ENCODE data around the gene OSBPL7.
"Not testable (repeated sequence)": the region's sequence is repeated elsewhere in the genome, so short reads cannot be mapped to it uniquely, and the experiment has no call there.

The OSBPL7 gene

GRCh38 chr17:47804461-47804860, 17.1 kb downstream of the OSBPL7 start:
- FAIRE-seq, result no peak

GRCh38 chr17:47803751-47804150, 17.8 kb downstream of the OSBPL7 start:
- FAIRE-seq, result no peak

GRCh38 chr17:47803201-47803600, 18.4 kb downstream of the OSBPL7 start:
- FAIRE-seq, result no peak

DNA sequence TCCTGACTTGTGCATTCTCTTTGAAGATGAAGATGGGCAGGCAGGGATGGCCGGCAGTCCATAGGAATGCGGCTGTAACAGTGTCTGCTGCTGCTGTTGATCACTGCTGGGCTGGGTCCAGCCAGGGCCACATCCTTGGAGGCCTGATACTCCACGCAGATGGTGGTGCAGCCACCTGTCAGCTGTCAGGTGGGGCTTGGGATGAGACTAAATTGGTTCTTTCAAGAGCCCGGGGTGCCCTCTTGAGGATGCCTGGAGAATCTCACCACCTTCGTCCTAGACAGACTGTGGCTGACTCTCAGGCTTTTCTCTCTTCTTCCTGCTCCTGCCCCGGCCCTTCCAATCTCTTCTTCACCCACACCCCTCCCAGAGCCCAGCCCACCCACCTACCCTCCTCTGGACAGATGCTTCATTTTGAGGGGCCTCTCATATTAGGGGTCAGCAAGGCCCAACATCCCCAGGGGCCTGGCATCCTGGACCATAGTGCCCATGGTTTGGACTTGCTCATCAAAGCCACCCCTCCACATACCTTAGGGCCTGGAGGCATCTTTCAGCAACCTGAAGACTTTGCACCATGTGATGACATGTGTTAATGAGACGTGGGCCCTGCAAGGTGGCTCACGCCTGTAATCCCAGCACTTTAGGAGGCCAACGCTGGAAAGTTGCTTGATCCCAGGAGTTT, 19.1 kb downstream of the OSBPL7 start:
- no peak for FAIRE-seq

GRCh38 chr17:47801906-47802305, 19.7 kb downstream of the OSBPL7 start:
- FAIRE-seq, result no peak

GRCh38 chr17:47801176-47801765, 20.3 kb downstream of the OSBPL7 start:
- no peak for FAIRE-seq

DNA sequence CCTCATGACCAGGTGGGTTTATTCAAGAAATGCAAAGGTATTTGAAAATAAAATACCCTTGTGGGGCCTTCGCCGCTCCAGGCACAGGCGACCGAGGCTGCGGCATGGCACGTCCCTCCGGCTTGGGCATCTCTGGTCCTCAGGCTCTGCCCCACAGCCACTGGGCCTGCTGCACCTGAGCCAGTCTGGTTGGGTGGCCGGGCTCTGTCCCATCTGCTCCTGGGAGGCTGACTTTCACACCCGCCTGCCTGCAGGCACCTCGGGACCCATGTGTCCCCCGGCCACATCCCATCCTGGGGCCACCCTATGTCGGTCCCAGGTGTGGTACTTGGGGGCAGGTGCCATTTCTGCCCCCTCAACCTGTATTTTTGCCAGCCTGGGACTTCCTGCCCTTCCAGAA, 20.9 kb downstream of the OSBPL7 start:
- FAIRE-seq, result no peak

GRCh38 chr17:47797797-47798196, 23.8 kb downstream of the OSBPL7 start:
- no peak for FAIRE-seq

- FAIRE-seq, result no peak
Observed at GRCh38 chr17:47792979-47793378, 28.6 kb downstream of the OSBPL7 start.

DNA sequence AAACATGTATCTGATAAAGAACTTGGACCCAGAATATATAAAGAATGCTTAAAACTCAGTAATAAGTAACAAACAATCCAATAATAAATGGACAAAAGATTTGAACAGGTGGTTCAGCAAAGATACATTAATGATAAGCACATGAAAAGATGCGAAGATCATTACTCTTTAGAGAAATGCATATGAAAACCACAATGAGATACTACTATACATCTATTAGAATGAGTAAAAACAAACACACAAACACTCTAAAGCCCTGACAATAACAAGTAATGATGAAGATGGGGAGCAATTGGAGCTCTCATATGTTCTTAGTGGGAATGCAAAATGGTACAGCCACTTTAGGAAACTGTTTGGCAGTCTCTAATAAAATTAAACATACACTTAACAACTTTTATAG, 29.1 kb downstream of the OSBPL7 start:
- FAIRE-seq, result no peak

DNA sequence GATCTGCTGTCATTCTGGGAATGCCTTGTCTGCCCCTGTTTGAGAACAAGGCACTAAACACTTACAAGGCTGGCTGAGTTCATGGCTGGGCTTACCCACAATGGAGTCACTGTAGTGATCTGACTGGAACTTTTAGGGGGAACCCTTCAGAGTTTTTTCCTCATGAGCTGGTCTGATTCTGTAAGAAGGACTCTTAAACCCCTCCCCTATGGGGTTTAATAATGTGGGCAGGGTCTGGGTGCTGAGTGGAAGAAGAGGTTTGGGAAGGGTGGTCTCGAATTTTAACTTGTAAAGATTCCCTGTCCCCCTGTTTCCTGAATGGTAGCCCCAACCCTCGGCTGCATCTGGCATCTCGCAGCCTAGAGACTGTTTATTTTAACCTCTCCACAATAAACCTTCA, 30.6 kb downstream of the OSBPL7 start:
- no peak for FAIRE-seq

DNA sequence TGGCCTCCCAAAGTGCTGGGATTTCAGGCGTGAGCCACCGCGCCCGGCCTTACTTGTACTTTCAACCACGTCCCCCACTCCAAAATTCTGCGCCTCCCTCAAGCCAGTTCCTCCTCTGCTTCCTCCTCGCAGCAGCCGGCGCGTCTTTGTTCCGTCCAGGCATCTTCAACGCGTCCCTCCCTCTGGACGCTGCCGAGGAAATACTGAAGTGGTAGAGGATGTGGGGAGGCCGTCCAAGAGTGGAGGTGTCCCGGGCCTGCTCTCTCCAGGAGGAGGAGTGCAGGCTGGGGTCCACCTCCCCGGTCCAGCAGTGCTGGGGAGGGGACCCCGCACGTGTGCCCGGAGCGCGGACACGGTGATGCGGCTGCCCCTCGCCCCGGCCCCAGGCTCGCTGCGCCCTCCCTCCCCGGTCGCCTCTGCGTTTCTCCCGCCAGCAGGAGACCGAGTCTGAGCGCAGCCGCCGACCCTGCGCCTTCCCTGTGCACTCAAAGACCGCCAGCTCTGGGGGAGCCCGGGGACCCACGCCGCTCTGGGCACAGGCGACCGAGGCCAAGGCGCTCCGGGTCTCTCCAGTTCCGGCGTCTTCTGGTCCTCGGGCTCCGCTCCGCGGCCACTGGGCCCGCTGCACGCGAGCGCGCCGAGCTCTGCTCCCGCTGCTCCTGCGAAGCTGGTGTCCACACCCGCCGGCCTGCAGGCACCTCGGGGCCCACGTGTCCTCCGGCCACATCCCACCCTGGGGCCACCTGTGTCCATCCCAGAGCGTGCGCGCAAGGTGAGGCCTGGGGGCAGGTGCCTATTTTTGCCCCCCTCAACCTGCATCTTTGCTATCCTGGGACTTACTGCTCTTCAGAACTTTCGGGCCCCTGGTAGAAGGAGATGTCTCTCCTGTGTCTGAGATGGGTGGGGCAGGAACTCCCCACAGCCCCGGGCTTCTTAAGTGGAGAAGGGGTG, 31.7 kb downstream of the OSBPL7 start:
- no peak for FAIRE-seq

GRCh38 chr17:47785538-47786123, 36.0 kb downstream of the OSBPL7 start:
- no peak for FAIRE-seq

GRCh38 chr17:47781397-47781796, 40.2 kb downstream of the OSBPL7 start:
- no peak for FAIRE-seq

GRCh38 chr17:47778184-47778635, 43.4 kb downstream of the OSBPL7 start:
- FAIRE-seq, result no peak

DNA sequence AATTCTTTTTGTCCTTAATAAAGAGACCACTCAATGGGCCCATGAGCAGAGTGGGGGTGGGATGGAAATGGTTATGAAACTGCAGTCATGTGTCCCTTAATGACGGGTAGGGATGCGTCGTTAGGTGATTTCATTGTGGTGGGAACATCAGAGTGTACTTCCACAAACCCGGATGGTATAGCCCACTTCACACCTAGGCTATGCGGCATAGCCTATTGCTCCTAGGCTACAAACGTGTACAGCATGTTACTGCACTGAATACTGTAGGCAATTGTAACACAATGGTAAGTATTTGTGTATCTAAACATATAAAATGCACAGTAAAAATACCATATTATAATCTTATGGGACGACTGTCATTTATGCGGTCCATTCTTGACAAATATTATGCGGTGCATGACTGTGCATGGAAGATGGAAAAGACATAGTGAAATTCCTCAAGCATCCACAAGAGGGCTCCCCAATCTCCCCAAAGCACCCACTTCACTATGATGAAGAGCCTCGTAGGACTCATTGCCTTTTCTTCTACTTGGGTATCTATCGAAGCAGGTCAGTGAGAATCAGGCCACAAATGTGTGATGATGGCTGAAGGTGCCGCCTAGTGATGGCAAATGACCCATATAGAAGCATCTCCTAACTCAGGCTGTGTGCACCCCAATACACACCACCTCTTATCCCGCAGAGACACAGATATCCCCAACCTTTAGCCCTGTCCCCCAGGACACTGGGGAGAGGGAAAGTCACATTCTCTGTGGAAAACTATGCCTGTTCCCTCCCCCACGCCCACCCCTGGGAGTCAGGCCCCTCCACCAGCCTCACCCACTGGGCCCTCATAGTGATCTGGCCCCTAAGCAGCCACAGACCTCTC, 45.0 kb downstream of the OSBPL7 start:
- FAIRE-seq, result no peak

DNA sequence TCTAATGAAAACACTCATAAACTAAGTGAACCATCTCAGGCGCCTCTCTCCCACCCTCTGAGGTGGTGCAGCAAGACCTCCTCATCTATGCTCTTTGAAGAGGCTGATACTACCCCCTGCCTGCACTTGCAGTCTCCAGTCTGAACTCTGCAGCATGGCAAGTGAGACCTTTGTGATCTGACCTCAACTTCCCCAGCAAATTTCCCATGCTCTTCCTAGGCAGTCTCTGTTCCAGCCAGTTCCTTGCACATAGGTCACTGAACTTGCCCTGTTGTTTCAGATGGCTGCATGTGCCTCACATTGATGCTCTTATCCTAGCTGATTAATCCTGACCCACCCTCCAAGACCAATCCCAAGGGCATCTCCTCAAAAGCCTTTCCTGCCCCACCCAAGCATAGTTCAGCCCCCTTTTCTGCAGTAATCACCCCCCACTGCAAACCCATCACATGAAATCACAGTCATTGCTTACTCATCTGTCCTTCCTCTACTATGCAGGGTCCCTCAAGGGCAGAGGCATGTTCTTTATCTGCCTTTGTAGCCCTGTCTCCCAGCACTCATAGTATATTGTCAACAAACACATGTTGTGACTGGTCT, 46.5 kb downstream of the OSBPL7 start:
- FAIRE-seq, result no peak

- no peak for FAIRE-seq
Observed at GRCh38 chr17:47774331-47774730, 47.3 kb downstream of the OSBPL7 start.

DNA sequence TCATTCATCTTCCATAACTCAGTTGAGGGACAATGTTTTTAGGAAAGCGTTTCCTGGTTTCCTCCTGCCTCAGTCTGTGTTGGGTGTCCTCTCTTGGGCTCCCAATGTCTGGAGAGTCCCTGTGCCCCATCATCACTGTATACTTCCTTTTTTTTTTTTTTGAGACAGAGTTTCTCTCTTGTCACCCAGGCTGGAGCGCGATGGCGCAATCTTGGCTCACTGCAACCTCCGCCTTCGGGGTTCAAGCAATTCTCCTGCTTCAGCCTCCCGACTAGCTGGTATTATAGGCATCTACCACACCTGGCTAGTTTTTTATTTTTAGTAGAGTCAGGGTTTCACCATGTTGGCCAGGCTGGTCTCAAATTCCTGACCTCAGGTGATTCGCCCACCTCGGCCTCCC, 47.9 kb downstream of the OSBPL7 start:
- FAIRE-seq, result not testable (repeated sequence)

GRCh38 chr17:47763913-47764582, 57.5 kb downstream of the OSBPL7 start:
- FAIRE-seq, result no peak

DNA sequence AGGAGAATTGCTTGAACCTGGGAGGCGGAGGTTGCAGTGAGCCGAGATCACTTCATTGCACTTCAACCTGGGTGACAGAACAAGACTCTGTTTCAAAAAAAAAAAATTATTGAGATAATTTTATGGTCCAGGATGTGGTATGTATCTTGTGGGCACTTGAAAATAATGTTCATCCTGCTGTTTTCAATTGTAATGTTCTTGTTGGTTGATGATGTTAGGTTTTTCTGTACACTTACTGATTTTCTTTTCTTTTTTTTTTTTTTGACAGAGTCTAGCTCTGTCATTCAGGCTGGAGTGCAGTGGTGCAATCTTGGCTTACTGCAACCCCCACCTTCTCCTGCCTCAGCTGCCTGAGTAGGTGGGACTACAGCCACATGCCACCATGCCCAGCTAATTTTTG, 58.9 kb downstream of the OSBPL7 start:
- no peak for FAIRE-seq
